ENCODE results near the gene RIN3. TPM values are rescaled to one million over a fixed set of nuclear protein-coding genes. Genes with fewer than 3 reads are reported as not detected.

The RIN3 gene
- polyA plus RNA-seq, 3 donors from 2014 or later = 38.8 to 131 (median 60.1) TPM

DNA sequence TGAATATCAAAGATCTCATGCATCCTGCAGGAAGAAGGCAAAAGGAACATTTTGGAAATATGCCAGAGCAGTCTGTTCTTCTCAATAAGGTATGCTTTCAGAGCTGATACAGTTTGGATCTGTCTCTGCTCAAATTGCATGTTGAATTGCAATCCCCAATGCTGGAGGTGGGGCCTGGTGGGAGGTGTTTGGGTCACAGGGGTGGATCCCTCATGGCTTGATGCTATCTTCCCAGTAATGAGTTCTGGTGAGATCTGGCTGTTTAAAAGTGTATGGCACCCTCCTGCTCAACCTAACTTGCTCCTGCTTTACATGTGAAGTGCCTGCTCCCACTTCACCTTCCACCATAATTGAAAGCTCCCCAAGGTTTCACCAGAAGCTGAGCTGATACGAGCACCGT is 76.6 kb downstream of the RIN3 start:
- Mint-ChIP-seq H3K27me3 (ENCODE audit: low read depth in 3 of 3) (peaks cover 9 to 17% (median 15%) of the 10 kb centered on the region in 3 donors), H3K27ac (peak overlapping the region; percentile 74 to 93 (median 76)), H3K4me1 (peaks cover 70 to 78% of the 10 kb centered on the region in 2 donors), H3K9me3 (peaks cover 0 to 1% (median 0%) of the 10 kb centered on the region in 6 donors), H3K4me3 (peak overlapping the region in 2 of 5 donors; percentile 4 to 8), H3K36me3 (peaks cover 13 to 32% (median 27%) of the 10 kb centered on the region in 3 donors)
- DNase-seq = no peak

GRCh38 chr14:92590941-92591340 is 77.4 kb downstream of the RIN3 start:
- Mint-ChIP-seq H3K36me3 (peaks cover 14 to 34% (median 30%) of the 10 kb centered on the region in 3 donors), H3K9me3 (peaks cover 0 to 1% (median 0%) of the 10 kb centered on the region in 6 donors), H3K4me1 (peaks cover 64 to 78% of the 10 kb centered on the region in 2 donors), H3K27ac (peak overlapping the region; percentile 9 to 78 (median 46)), H3K4me3 (peak overlapping the region in 2 of 5 donors; percentile 0 to 5), H3K27me3 (ENCODE audit: low read depth in 3 of 3) (peaks cover 5 to 12% (median 8%) of the 10 kb centered on the region in 3 donors)
- DNase-seq = no peak

GRCh38 chr14:92591346-92591745 is 77.8 kb downstream of the RIN3 start:
- Mint-ChIP-seq H3K9me3 (peaks cover 0 to 1% (median 0%) of the 10 kb centered on the region in 6 donors), H3K27ac (peak overlapping the region; percentile 9 to 78 (median 59)), H3K4me1 (peaks cover 62 to 78% of the 10 kb centered on the region in 2 donors), H3K27me3 (ENCODE audit: low read depth in 3 of 3) (peaks cover 2 to 8% (median 4%) of the 10 kb centered on the region in 3 donors), H3K36me3 (peaks cover 17 to 37% (median 30%) of the 10 kb centered on the region in 3 donors), H3K4me3 (peak overlapping the region in 2 of 5 donors; percentile 0 to 5)
- no peak for DNase-seq

GRCh38 chr14:92595267-92595666 is 81.7 kb downstream of the RIN3 start:
- peaks cover 49 to 77% of the 10 kb centered on the region in 2 donors for H3K4me1 Mint-ChIP-seq
- H3K36me3 Mint-ChIP-seq = peaks cover 20 to 44% (median 34%) of the 10 kb centered on the region in 3 donors
- H3K27ac Mint-ChIP-seq = peak overlapping the region in 5 of 6 donors; percentile 13 to 71 (median 57)
- no peak for DNase-seq
- H3K9me3 Mint-ChIP-seq = peaks cover 0 to 1% (median 0%) of the 10 kb centered on the region in 6 donors
- H3K4me3 Mint-ChIP-seq = no peak overlapping the region
- peaks cover 0 to 10% (median 2%) of the 10 kb centered on the region in 3 donors for H3K27me3 Mint-ChIP-seq (ENCODE audit: low read depth in 3 of 3)

DNA sequence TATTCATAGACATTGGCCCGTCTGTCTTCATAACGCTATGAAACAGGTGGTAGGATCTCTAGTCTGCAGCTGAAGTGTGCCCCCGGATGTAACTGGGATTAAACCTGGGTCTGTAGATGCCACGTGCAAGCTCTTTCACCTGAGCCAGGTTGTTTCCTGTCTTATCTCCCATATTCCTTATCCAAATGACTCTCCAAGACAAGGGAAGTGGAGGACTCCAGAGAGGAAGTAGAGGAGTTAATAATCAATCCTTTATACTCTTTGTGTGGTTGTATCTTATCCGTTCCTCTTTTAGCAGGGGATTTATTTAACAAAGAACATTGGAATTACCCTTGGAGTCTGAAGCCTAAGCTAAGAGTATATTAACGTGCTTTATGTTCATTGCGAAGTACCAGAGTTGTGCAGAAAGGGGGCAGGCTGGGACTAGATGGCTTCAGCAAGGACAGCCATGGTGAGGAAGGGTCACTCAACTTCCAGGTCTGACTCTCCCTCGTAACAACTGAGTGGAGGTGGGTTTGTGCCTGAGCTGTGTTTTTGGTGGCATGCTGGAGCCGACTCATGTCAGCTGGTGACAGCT is 82.8 kb downstream of the RIN3 start:
- Mint-ChIP-seq H3K4me3 (no peak overlapping the region), H3K4me1 (peaks cover 49 to 77% of the 10 kb centered on the region in 2 donors), H3K27me3 (ENCODE audit: low read depth in 3 of 3) (peaks cover 0 to 10% (median 2%) of the 10 kb centered on the region in 3 donors), H3K27ac (no peak overlapping the region), H3K36me3 (peaks cover 12 to 33% (median 27%) of the 10 kb centered on the region in 3 donors), H3K9me3 (no peaks in the 10 kb centered on the region)
- no peak for DNase-seq

- Mint-ChIP-seq H3K36me3 (peaks cover 7 to 27% (median 21%) of the 10 kb centered on the region in 3 donors), H3K9me3 (no peaks in the 10 kb centered on the region)
These were observed 84.6 kb downstream of the RIN3 start for GRCh38 chr14:92597906-92598905.

DNA sequence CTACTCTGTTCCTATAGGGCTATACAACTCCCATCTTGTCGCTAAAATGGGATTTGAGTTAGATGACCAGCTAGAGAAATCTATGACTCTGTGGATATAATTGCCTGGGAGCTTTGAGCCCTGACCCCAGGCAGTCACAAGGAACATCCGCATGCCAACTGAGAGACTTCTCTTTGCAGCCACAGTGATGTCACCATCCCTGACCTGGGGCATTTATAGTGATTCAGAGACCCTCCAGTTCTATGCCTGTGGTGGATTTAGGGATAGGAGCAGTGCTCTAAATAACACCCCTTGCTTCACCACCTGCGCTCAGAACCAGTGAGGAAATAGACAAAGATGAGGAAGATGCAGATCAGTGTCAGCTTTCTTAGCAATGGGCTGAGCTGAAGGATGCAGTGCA is 86.2 kb downstream of the RIN3 start:
- H3K36me3 Mint-ChIP-seq = peaks cover 7 to 25% (median 10%) of the 10 kb centered on the region in 3 donors
- peak overlapping the region; percentile 22 to 71 (median 43) for H3K4me3 Mint-ChIP-seq
- H3K4me1 Mint-ChIP-seq = peaks cover 68 to 99% of the 10 kb centered on the region in 2 donors
- no peak for DNase-seq
- no peaks in the 10 kb centered on the region for H3K9me3 Mint-ChIP-seq
- H3K27me3 Mint-ChIP-seq (ENCODE audit: low read depth in 3 of 3) = peaks cover 0 to 13% (median 6%) of the 10 kb centered on the region in 3 donors
- H3K27ac Mint-ChIP-seq = peak overlapping the region; percentile 83 to 94 (median 86)

More at GRCh38 chr14:92597906-92598905, 84.6 kb downstream of the RIN3 start:
- H3K27ac Mint-ChIP-seq = peak overlapping the region in 5 of 6 donors; percentile 46 to 81 (median 72)
- peak overlapping the region in 2 of 5 donors; percentile 13 to 28 for H3K4me3 Mint-ChIP-seq
- peaks cover 0 to 14% (median 2%) of the 10 kb centered on the region in 3 donors for H3K27me3 Mint-ChIP-seq (ENCODE audit: low read depth in 3 of 3)
- no peak for DNase-seq
- peaks cover 59 to 88% of the 10 kb centered on the region in 2 donors for H3K4me1 Mint-ChIP-seq

DNA sequence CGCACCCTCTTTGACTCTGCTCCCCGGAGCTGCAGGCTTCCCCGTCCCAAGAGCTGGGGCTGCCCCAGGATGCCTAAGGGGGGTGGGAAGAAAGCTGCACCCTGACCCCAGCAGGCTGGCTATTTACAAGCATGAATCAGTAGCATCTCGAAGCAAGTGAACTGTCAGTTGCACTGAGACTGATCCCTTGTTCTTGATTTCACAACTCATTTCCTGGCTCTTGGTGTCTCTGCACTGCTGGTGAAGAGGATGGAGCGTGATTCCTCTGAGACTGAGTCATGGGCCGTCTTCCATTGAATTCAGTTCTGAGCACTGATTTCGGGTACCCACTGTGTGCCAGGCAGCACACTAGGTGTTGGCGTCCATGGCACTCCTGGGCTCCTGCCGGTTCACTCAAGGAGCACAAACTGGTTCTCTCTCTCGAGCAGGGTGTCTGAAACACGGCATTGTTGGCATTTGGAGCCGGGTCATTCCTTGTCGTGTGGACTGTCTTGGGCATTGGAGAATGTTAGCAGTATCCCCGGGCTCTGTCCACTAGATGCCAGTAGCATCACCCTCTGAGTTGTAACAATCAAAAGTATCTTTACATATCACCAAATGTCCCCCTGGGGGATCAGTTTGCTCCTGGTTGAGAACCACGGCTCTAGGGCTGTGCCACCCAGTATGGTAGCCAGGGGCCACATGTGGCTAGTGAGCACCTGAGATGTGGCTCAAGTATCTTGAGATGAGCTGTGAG is 86.9 kb downstream of the RIN3 start:
- Mint-ChIP-seq H3K4me1 (peaks cover 63 to 97% of the 10 kb centered on the region in 2 donors), H3K9me3 (no peaks in the 10 kb centered on the region), H3K27ac (peak overlapping the region; percentile 78 to 94 (median 87)), H3K36me3 (peaks cover 8 to 18% (median 11%) of the 10 kb centered on the region in 3 donors), H3K4me3 (peak overlapping the region; percentile 31 to 71 (median 46)), H3K27me3 (ENCODE audit: low read depth in 3 of 3) (peaks cover 5 to 11% (median 6%) of the 10 kb centered on the region in 3 donors)
- DNase-seq = no peak

DNA sequence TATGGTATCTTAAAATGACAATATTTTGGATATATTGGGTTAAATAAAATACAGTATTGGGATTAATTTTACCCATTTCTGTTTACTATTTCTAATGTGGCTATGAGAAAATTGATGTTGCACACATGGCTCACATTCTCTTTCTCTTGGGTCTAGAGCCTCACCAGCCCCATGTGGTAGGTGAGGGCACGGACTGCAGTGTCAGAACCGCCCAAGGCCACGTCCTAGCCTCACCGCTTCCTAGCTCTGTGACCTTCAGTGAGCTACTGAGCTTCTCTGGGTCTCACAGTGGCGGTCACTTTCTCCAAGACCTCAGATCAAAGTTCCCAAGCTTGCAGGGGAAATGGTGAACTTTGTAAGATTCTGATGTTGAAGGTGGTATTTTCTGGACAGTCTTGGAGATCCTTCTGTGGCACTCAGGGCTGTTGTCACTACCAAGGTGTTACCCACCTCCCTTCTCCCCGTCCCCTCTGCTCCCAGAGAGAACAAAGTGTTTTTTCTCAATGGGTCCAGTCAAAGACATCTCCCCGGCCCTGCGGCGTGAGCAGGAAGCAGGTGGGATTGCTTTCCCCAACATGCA is 87.6 kb downstream of the RIN3 start:
- Mint-ChIP-seq H3K36me3 (peaks cover 8 to 12% (median 10%) of the 10 kb centered on the region in 3 donors), H3K27me3 (ENCODE audit: low read depth in 3 of 3) (peaks cover 5 to 11% (median 6%) of the 10 kb centered on the region in 3 donors), H3K27ac (peak overlapping the region; percentile 76 to 94 (median 89)), H3K4me3 (peak overlapping the region; percentile 48 to 81 (median 63)), H3K4me1 (peaks cover 62 to 95% of the 10 kb centered on the region in 2 donors), H3K9me3 (no peaks in the 10 kb centered on the region)
- DNase-seq = peak; percentile 61 to 73 (median 68)

DNA sequence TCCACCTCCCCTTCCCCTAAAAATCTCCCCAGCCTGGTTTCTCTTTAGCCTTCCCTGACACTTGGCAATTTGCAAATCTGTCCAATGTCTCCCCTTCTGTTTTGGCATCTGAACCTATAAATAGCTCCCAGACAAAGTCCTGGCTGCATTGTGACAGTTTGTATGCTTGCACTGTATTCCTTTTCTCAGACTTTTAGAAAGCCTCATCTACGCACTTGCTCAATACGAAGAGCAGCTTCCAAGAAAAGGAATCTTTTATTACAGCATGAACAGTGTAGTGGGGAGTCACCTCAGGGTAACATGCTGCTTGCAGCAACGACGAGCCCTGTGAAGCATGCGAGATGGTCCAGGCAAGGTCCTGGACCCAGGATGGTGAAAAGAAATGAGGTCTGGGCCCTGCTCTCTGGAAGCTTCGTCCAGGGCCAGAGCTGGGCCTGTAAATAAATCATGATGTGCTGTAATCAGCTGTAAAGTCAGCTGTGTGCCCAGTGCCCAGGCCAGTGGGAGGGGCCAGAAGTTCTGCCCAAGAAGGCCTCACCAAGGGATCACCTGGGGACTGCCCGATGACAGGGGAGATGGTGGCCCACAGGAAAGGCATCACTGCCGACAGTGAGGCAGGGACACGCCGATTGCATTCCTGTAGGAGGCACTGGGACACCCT is 88.3 kb downstream of the RIN3 start:
- Mint-ChIP-seq H3K27ac (peak overlapping the region; percentile 76 to 94 (median 89)), H3K9me3 (no peaks in the 10 kb centered on the region), H3K27me3 (ENCODE audit: low read depth in 3 of 3) (peaks cover 5 to 11% (median 6%) of the 10 kb centered on the region in 3 donors), H3K4me3 (peak overlapping the region; percentile 48 to 81 (median 63)), H3K4me1 (peaks cover 61 to 89% of the 10 kb centered on the region in 2 donors), H3K36me3 (peaks cover 8 to 11% (median 11%) of the 10 kb centered on the region in 3 donors)
- no peak for DNase-seq

- peak overlapping the region; percentile 69 to 90 (median 83) for H3K27ac Mint-ChIP-seq
- no peaks in the 10 kb centered on the region for H3K9me3 Mint-ChIP-seq
- H3K36me3 Mint-ChIP-seq = peaks cover 5 to 11% (median 8%) of the 10 kb centered on the region in 3 donors
- H3K27me3 Mint-ChIP-seq (ENCODE audit: low read depth in 3 of 3) = peaks cover 5 to 9% (median 6%) of the 10 kb centered on the region in 3 donors
- peak overlapping the region; percentile 20 to 73 (median 60) for H3K4me3 Mint-ChIP-seq
- H3K4me1 Mint-ChIP-seq = peaks cover 60 to 84% of the 10 kb centered on the region in 2 donors
- peak; percentile 50 to 69 (median 64) for DNase-seq
These were observed 90.0 kb downstream of the RIN3 start for GRCh38 chr14:92603309-92604242.

Data from immature natural killer cell (primary cell).